ENCODE data around the gene BRME1.
A peak's percentile ranks its signal among the peaks of the same experiment; 100 is the strongest.
"Not testable (repeated sequence)": the region's sequence is repeated elsewhere in the genome, so short reads cannot be mapped to it uniquely, and the experiment has no call there.

BRME1 gene

GRCh38 chr19:13930402-13930801 is 24.5 kb upstream of the BRME1 start:
- Mint-ChIP-seq H3K9me3 (no peaks in the 10 kb centered on the region), H3K27ac (no peak overlapping the region), H3K4me3 (no peak overlapping the region), H3K36me3 (ENCODE audit: low read depth) (peaks cover 19% of the 10 kb centered on the region), H3K4me1 (peaks cover 19% of the 10 kb centered on the region), H3K27me3 (ENCODE audit: low read depth, poor library complexity) (peaks cover 3% of the 10 kb centered on the region)
- no peak for TF ChIP-seq CTCF (IDR thresholded peaks at IDR 0.05)
- no peak for DNase-seq

DNA sequence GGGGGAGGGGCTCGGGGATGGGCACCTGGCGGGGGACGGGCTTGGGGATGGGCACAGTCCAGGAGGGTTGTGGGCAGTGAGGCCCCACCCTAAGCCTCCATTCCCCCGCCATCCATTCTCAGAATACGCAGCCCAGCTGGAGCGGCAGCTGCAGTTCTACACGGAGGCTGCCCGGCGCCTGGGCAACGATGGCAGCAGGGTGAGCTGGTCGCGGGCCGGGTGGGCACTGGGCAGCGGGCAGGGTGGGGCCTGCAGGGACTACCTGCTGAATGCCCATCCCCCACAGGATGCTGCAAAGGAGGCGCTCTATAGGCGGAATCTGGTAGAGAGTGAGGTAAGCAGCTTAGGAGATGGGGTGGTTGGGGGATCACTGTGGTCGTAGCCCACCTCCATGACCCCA is 24.0 kb upstream of the BRME1 start:
- Mint-ChIP-seq H3K27me3 (ENCODE audit: low read depth, poor library complexity) (no peaks in the 10 kb centered on the region), H3K4me1 (peaks cover 15% of the 10 kb centered on the region), H3K36me3 (ENCODE audit: low read depth) (peaks cover 23% of the 10 kb centered on the region), H3K4me3 (no peak overlapping the region), H3K27ac (no peak overlapping the region), H3K9me3 (no peaks in the 10 kb centered on the region)
- no peak for TF ChIP-seq CTCF (IDR thresholded peaks at IDR 0.05)
- no peak for DNase-seq

- TF ChIP-seq CTCF (IDR thresholded peaks at IDR 0.05) = no peak
- no peak overlapping the region for H3K4me3 Mint-ChIP-seq
- H3K9me3 Mint-ChIP-seq = no peaks in the 10 kb centered on the region
- peaks cover 8% of the 10 kb centered on the region for H3K4me1 Mint-ChIP-seq
- no peak for DNase-seq
- H3K36me3 Mint-ChIP-seq (ENCODE audit: low read depth) = peaks cover 27% of the 10 kb centered on the region
- no peaks in the 10 kb centered on the region for H3K27me3 Mint-ChIP-seq (ENCODE audit: low read depth, poor library complexity)
- H3K27ac Mint-ChIP-seq = no peak overlapping the region
Measured at GRCh38 chr19:13929340-13929739, 23.4 kb upstream of the BRME1 start.

- Mint-ChIP-seq H3K4me3 (no peak overlapping the region), H3K27ac (peak overlapping the region; percentile 71), H3K9me3 (no peaks in the 10 kb centered on the region), H3K27me3 (ENCODE audit: low read depth, poor library complexity) (no peaks in the 10 kb centered on the region), H3K4me1 (no peaks in the 10 kb centered on the region), H3K36me3 (ENCODE audit: low read depth) (peaks cover 47% of the 10 kb centered on the region)
- TF ChIP-seq CTCF (IDR thresholded peaks at IDR 0.05) = no peak
- no peak for DNase-seq
Measured at GRCh38 chr19:13926715-13927114, 20.8 kb upstream of the BRME1 start.

- peaks cover 54% of the 10 kb centered on the region for H3K36me3 Mint-ChIP-seq (ENCODE audit: low read depth)
- no peaks in the 10 kb centered on the region for H3K27me3 Mint-ChIP-seq (ENCODE audit: low read depth, poor library complexity)
- no peak overlapping the region for H3K4me3 Mint-ChIP-seq
- H3K4me1 Mint-ChIP-seq = no peaks in the 10 kb centered on the region
- H3K9me3 Mint-ChIP-seq = peaks cover 3% of the 10 kb centered on the region
- no peak for TF ChIP-seq CTCF (IDR thresholded peaks at IDR 0.05)
- DNase-seq = no peak
- no peak overlapping the region for H3K27ac Mint-ChIP-seq
Measured at GRCh38 chr19:13926010-13926409, 20.1 kb upstream of the BRME1 start.

- H3K27me3 Mint-ChIP-seq (ENCODE audit: low read depth, poor library complexity) = no peaks in the 10 kb centered on the region
- peaks cover 13% of the 10 kb centered on the region for H3K9me3 Mint-ChIP-seq
- no peak overlapping the region for H3K4me3 Mint-ChIP-seq
- DNase-seq = no peak
- peak overlapping the region; percentile 81 for H3K27ac Mint-ChIP-seq
- no peaks in the 10 kb centered on the region for H3K4me1 Mint-ChIP-seq
- peaks cover 70% of the 10 kb centered on the region for H3K36me3 Mint-ChIP-seq (ENCODE audit: low read depth)
- TF ChIP-seq CTCF (IDR thresholded peaks at IDR 0.05) = no peak
Measured at GRCh38 chr19:13923194-13923987, 17.5 kb upstream of the BRME1 start.

DNA sequence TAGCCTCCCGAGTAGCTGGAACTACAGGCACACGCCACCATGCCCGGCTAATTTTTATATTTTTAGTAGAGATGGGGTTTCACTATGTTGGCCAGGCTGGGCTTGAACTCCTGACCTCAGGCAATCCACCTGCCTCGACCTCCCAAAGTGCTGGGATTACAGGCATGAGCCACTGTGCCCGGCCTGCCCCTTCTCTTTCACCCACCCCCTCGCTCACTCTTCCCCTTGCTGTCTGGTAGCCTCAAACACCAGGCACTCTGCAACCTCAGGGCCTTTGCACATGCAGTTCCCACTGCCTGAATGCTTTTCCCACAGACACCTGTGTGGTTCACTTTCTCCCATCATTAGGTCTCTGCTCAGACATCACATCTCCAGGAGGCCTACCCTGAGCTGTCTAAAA is 16.2 kb upstream of the BRME1 start:
- H3K36me3 Mint-ChIP-seq (ENCODE audit: low read depth) = peaks cover 62% of the 10 kb centered on the region
- not testable (repeated sequence) for H3K27me3 Mint-ChIP-seq (ENCODE audit: low read depth, poor library complexity); H3K4me3 Mint-ChIP-seq

More for the DNA sequence above, 16.2 kb upstream of the BRME1 start:
- DNase-seq, H3K27ac Mint-ChIP-seq, H3K4me1 Mint-ChIP-seq: not testable (repeated sequence)
- H3K9me3 Mint-ChIP-seq = peaks cover 13% of the 10 kb centered on the region
